PC-9 (cell line): ENCODE data around the gene C6orf58.

Source experiments
- CTCF ChIP-seq: fragments of 200-600 bp; sonication (generic); conservative IDR thresholded peaks from 2 replicates; pipeline ENCODE4 v1.6.1; 2017; ENCODE audit warnings: mixed run types, antibody characterized with exemption, mild to moderate bottlenecking, moderate library complexity
- EZH2 ChIP-seq: fragments of 200-600 bp; sonication (generic); IDR thresholded peaks from 2 replicates; pipeline ENCODE4 v1.8.0; 2017; ENCODE audit warnings: antibody characterized with exemption, low read depth

DNA sequence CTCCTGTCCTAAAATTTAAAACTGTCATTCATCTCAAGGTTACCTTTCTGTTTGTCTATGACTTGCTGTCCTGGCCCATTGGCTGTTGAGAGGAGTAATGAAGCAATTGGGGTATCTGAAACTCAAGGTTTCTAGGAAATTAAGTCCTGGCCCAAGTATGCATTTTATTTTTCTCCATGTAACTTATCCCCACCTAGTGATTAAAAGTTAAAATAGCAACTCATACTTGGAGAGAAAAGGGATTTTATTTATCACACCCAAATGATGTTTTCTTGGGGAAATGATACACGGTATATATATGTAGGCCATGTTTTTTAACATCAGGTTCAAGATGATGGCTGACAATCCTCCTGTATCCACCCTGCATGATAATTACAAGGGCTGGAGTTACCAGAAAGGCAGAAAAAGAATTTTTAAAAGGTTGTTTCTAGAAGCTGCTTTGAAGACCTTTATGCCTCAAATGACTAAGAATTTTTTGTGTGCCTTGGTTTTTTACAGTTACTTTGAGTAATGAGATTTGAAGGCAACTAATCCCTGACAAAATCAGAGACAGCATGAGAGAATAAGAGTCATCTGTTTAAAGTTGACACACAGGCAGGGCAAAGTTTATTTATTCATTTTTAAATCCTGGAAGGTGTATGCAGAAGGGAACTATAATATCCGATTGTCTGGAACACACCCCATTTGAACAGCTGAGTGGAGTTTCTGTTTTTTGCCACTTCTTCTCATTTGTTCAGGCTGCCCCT is 28.9 kb upstream of the C6orf58 start:
- TF ChIP-seq CTCF (peak; percentile 56), EZH2 (no peak)
